Right lobe of liver (tissue), 6 donors: Measurements from ENCODE around the gene UQCC5. TPM values are rescaled to one million over a fixed set of nuclear protein-coding genes. Genes with fewer than 3 reads are reported as not detected.
A peak's percentile ranks its signal among the peaks of the same experiment; 100 is the strongest.

Experiments
- ATAC-seq, 4 donors: fragments of 200-7000 bp; cut with Tn5 transposase; one replicate each; pipeline ENCODE4 v1.9.1; 2020; ENCODE audit warnings: mild to moderate bottlenecking in 4 of 4, moderate library complexity in 4 of 4
- DNase-seq, 3 donors: peaks; one replicate each; pipeline ENCODE4 v3.0.0-alpha.2; 2020
- H3K27ac ChIP-seq, 3 donors: fragments of 200-600 bp; one replicate each; pipeline ENCODE4 v1.8.0; 2022
- H3K27me3 ChIP-seq, 2 donors: fragments of 200-600 bp; one replicate each; pipeline ENCODE4 v1.8.0; 2022
- H3K36me3 ChIP-seq, 4 donors: fragments of 200-600 bp; sonication (generic) in 1 of 4; one replicate each; pipeline versions ENCODE4 v1.5.1 to v1.8.0; 2017 to 2022; ENCODE audit warnings: control low read depth in 1 of 4
- H3K4me1 ChIP-seq, 4 donors: fragments of 200-600 bp; sonication (generic) in 1 of 4; one replicate each; pipeline versions ENCODE4 v1.5.1 to v1.8.0; 2017 to 2022; ENCODE audit warnings: control low read depth in 1 of 4
- H3K4me3 ChIP-seq, 3 donors: fragments of 200-600 bp; one replicate each; pipeline ENCODE4 v1.8.0; 2022
- H3K9me3 ChIP-seq, 4 donors: fragments of 200-600 bp; sonication (generic) in 1 of 4; one replicate each; pipeline versions ENCODE4 v1.5.1 to v1.8.0; 2017 to 2022; ENCODE audit warnings: control low read depth in 1 of 4
- POLR2A ChIP-seq: fragments of 450-650 bp; IDR thresholded peaks from one replicate; pipeline ENCODE4 v1.6.1; 2017; ENCODE audit warnings: antibody characterized with exemption, mild to moderate bottlenecking
- WGBS: methylation state at CpG from one replicate; pipeline ENCODE4 v1.1.6; 2018; ENCODE audit warnings: low coverage, low lambda C conversion rate; ENCODE audit not compliant: insufficient coverage; ENCODE audit errors: missing lambda C conversion rate; 5-methylcytosine and 5-hydroxymethylcytosine counted together
- intact Hi-C, 2 donors: fragments of 100-400 bp; cut with DNase I; formaldehyde crosslinking; loops; one replicate each; pipeline versions ENCODE4 v1.11.2 to v1.14.1; 2022
- total RNA-seq, 6 experiments: library from RNA; depleted of rRNA in 2 of 6; stranded (reverse); fragments of >200 nt in 2 of 6; fragmentation: NEBNext Ultra II Directional in 3 of 6; extraction: Animal tissue kit (Norgen Biotek cat#: 25700) in 3 of 6; gene quantifications; one replicate each; pipeline versions ENCODE4 v1.1.0 to v1.2.4, GENCODE V29; 2016 to 2023
- TF ChIP-seq, protein P1 (sequence below), 4 donors: fragments of 200-600 bp in 3 of 4; fragments of 450-650 bp in 1 of 4; IDR thresholded peaks; one replicate each; pipeline versions ENCODE4 v1.5.1 to v1.8.0; 2016 to 2022; ENCODE audit warnings: antibody characterized with exemption in 4 of 4, mild to moderate bottlenecking in 2 of 4
- donor health status: DM: no; HTN: yes; CAD: no.
- donor health status: DM: no; HTN: no; CAD: no.
- donor health status: DM: no; HTN: no; CAD: no.
- donor health status: DM: no; HTN: yes; CAD: no.
- donor health status: DM: no; HTN: yes; CAD: no.

The UQCC5 gene
- total RNA-seq, 6 experiments from 2014 or later, result 0.81 to 8.3 (median 4.3) TPM

DNA sequence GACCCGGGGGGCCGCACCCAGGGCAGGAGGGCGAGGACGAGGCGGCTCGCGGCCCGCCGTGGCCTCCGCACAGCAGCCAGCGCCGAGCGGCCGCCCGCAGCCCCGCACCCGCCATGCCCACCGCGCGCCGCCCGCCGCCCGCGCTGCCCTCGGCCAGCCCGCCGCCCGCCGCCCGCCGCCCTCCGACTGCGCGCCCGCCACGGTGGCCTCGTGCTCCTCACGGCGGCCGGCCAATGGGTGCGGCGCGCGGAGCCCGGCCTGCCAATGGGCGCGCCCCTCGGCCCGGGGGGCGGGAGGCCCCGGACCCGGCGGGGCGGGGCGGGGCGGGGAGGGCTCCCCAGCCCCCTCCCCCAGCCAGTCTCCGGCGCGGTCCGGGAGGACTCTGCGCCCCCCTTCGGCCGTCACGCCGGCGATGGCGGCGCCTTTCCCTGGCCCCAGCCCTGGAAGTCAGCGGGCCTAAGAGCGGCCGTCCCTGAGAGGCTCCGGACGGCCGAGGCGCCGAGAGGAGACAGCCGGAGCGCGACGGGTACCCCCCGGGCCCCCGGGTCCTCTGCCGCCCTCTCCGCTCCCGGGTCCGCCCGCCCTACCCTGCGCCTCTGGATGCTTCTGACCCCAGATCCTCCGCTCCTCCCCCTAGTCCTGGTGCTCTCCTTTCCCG lies 2.7 kb upstream of the UQCC5 start, which contains the start of gene NT5DC2:
NT5DC2 (minus strand) TSS at position 235 of the 658 bp plus-strand sequence; CDS start at position 115, 120 bp downstream.
- no peaks in the 10 kb centered on the region for H3K27me3 ChIP-seq
- peaks cover 0 to 16% (median 0%) of the 10 kb centered on the region in 4 donors for H3K4me1 ChIP-seq
- peak within 1 kb of the TSS; percentile 33 to 49 (median 40) for H3K27ac ChIP-seq
- ATAC-seq (peak; percentile 6 to 29 (median 8)), DNase-seq (peak; percentile 57 to 63 (median 61))
- TF ChIP-seq, protein P1, sequence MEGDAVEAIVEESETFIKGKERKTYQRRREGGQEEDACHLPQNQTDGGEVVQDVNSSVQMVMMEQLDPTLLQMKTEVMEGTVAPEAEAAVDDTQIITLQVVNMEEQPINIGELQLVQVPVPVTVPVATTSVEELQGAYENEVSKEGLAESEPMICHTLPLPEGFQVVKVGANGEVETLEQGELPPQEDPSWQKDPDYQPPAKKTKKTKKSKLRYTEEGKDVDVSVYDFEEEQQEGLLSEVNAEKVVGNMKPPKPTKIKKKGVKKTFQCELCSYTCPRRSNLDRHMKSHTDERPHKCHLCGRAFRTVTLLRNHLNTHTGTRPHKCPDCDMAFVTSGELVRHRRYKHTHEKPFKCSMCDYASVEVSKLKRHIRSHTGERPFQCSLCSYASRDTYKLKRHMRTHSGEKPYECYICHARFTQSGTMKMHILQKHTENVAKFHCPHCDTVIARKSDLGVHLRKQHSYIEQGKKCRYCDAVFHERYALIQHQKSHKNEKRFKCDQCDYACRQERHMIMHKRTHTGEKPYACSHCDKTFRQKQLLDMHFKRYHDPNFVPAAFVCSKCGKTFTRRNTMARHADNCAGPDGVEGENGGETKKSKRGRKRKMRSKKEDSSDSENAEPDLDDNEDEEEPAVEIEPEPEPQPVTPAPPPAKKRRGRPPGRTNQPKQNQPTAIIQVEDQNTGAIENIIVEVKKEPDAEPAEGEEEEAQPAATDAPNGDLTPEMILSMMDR (IDR thresholded peaks at IDR 0.05), result no peak
- no peak for TF ChIP-seq POLR2A
- WGBS, result no CpG with 5 or more reads among the region's 91 CpGs
- H3K9me3 ChIP-seq, result no peaks in the 10 kb centered on the region
- intact Hi-C loops, result no loop called here
- peak within 1 kb of the TSS; percentile 31 to 48 (median 40) for H3K4me3 ChIP-seq
- H3K36me3 ChIP-seq, result no peaks in the 10 kb centered on the region

DNA sequence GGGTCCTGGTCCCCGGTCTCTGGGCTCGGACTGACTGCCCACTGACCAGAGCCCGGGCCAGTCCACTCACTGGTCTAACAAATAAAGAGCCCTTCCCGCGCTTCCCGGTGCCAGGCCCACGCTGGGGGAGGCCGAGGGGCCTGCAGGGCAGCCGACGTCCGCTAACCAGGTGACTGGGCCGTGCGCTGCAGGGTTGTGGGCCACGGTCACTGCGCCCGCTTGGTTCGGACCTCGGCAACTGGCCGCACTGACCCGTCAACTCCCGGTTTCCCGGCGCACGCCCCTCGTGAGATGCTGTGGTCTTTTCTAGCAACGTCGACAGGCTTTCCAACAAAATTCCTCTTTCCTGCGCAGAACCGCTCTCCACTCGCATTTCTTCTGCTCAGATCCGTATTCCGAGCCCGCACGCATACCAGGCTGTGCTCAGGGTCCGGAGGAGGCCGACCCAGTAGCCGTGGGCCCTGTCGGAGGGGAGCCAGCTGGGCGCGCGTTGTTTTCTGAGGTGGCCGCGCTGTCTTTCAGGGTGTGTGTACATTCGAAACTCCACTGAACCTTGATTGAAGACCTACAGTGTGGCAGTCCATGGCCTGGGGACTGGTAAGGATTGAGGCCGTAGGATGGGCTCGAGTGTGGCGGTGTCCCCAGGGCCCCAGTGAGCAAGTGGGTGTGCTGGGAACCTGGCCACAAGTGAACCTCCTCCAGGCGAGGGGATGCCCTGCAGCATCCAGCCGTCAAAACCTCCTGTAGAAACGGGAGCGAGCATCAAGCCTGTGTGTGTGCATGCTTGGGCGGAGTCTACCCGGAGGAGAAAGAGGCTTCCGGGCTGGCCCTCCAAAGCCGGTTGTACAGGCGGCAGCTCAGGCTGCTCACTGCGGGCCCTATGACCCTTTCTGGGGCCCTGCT lies 1.9 kb upstream of the UQCC5 start:
- Histone ChIP-seq H3K4me1 (peaks cover 0 to 16% (median 0%) of the 10 kb centered on the region in 4 donors), H3K4me3 (peak overlapping the region; percentile 31 to 48 (median 40)), H3K27ac (peak overlapping the region; percentile 33 to 49 (median 40)), H3K27me3 (no peaks in the 10 kb centered on the region), H3K36me3 (no peaks in the 10 kb centered on the region), H3K9me3 (no peaks in the 10 kb centered on the region)
- intact Hi-C loops, result no loop called here
- no peak for ATAC-seq
- WGBS, result 100% methylated on average over 2 of the region's 57 CpGs
- TF ChIP-seq, protein P1 (IDR thresholded peaks at IDR 0.05), result no peak
- no peak for TF ChIP-seq POLR2A
- peak in 2 of 3 donors; percentile 31 to 45 for DNase-seq

DNA sequence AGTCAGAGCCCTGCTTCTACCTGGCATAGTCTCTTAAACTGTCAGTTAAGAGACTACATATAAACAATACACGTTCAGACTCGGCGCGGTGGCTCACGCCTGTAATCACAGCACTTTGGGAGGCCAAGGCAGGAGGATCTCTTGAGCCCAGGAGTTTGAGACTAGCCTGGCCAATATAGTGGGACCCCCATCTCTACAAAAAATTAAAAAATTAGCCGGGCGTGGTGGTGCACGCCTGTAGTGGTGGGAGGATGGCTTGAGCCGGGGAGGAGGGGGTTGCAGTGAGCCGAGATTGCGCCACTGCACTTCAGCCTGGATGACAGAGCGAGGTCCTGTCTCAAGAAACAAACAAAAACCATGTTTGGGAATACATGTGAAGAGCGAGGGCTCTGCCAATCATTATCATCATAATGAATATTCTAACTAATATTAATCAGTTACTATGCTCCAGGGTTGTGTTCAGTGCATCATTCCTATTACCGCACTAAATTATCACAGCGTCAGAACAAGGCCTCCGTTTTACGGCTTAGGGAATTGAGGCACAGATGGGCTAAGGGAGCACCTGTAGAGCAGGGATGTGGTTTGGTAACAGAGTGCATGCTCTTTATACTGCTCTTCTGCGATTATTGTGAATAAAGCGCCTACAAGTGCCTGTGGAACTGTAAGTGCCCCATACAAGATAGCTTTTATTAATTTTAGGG lies 844 bp upstream of the UQCC5 start:
- H3K4me1 ChIP-seq, result peaks cover 0 to 20% (median 3%) of the 10 kb centered on the region in 4 donors

DNA sequence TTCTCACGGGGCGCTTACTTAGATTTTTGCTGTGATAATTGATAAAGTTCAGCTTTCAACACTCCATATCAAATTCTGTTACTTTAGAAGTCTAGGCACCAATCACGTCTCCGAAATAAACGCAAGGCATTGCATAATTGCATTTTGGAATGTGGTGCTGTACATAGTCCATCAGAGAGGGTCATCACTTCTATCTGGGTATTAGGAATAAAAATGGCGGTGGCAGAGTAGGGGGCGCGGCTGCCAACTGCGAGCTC lies 365 bp upstream of the UQCC5 start:
- H3K36me3 ChIP-seq, result no peaks in the 10 kb centered on the region
- no peak for DNase-seq
- ATAC-seq, result no peak
- no peaks in the 10 kb centered on the region for H3K27me3 ChIP-seq
- no peak for TF ChIP-seq POLR2A
- TF ChIP-seq, protein P1 (IDR thresholded peaks at IDR 0.05), result no peak
- peaks cover 0 to 20% (median 3%) of the 10 kb centered on the region in 4 donors for H3K4me1 ChIP-seq
- intact Hi-C loops, result no loop called here
- WGBS, result 8% methylated on average over 5 of the region's 9 CpGs
- no peaks in the 10 kb centered on the region for H3K9me3 ChIP-seq
- no peak overlapping the region for H3K27ac ChIP-seq
- H3K4me3 ChIP-seq, result peak overlapping the region in 2 of 3 donors; percentile 74

More for the DNA sequence above, 844 bp upstream of the UQCC5 start:
- TF ChIP-seq POLR2A, result no peak
- TF ChIP-seq, protein P1 (IDR thresholded peaks at IDR 0.05), result no peak
- Histone ChIP-seq H3K27me3 (no peaks in the 10 kb centered on the region), H3K9me3 (no peaks in the 10 kb centered on the region), H3K4me3 (peak overlapping the region in 1 of 3 donors; percentile 74), H3K27ac (no peak overlapping the region), H3K36me3 (no peaks in the 10 kb centered on the region)
- peak in 1 of 3 donors; percentile 16 for DNase-seq
- ATAC-seq, result no peak
- WGBS, result 85% methylated on average over 19 of the region's 19 CpGs
- intact Hi-C loops, result no loop called here
